GM18526 (cell line): ENCODE data around the gene NCOA3.

Source experiments
- POLR2A ChIP-seq: IDR thresholded peaks from 3 replicates; pipeline ENCODE4 v1.6.1; 2011; ENCODE audit not compliant: insufficient read length; ENCODE audit errors: extremely low read depth

The NCOA3 gene

GRCh38 chr20:47620808-47621805 lies 119.4 kb downstream of the NCOA3 start:
- TF ChIP-seq POLR2A = no peak

GRCh38 chr20:47622118-47622665 lies 120.5 kb downstream of the NCOA3 start:
- TF ChIP-seq POLR2A = no peak

GRCh38 chr20:47623206-47623605 lies 121.5 kb downstream of the NCOA3 start:
- no peak for TF ChIP-seq POLR2A

GRCh38 chr20:47627540-47627939 lies 125.9 kb downstream of the NCOA3 start:
- no peak for TF ChIP-seq POLR2A

GRCh38 chr20:47629907-47630306 lies 128.2 kb downstream of the NCOA3 start:
- no peak for TF ChIP-seq POLR2A

GRCh38 chr20:47631078-47631477 lies 129.4 kb downstream of the NCOA3 start:
- TF ChIP-seq POLR2A = no peak

GRCh38 chr20:47635256-47635655 lies 133.6 kb downstream of the NCOA3 start:
- TF ChIP-seq POLR2A = no peak

GRCh38 chr20:47638851-47639250 lies 137.2 kb downstream of the NCOA3 start:
- TF ChIP-seq POLR2A = no peak

- no peak for TF ChIP-seq POLR2A
Observed at GRCh38 chr20:47642118-47642517, 140.4 kb downstream of the NCOA3 start.

- no peak for TF ChIP-seq POLR2A
Observed at GRCh38 chr20:47642624-47643023, 140.9 kb downstream of the NCOA3 start.

GRCh38 chr20:47645632-47646031 lies 143.9 kb downstream of the NCOA3 start:
- TF ChIP-seq POLR2A = no peak

GRCh38 chr20:47647994-47648393 lies 146.3 kb downstream of the NCOA3 start:
- TF ChIP-seq POLR2A = no peak

GRCh38 chr20:47648943-47649342 lies 147.3 kb downstream of the NCOA3 start:
- no peak for TF ChIP-seq POLR2A

GRCh38 chr20:47652301-47652700 lies 150.6 kb downstream of the NCOA3 start:
- no peak for TF ChIP-seq POLR2A

GRCh38 chr20:47652794-47653193 lies 151.1 kb downstream of the NCOA3 start:
- no peak for TF ChIP-seq POLR2A

GRCh38 chr20:47653869-47654268 lies 152.2 kb downstream of the NCOA3 start:
- TF ChIP-seq POLR2A = no peak
